Mucosa of descending colon (tissue), 3 donors: ENCODE data around the gene ERBB4. TPM values are rescaled to one million over a fixed set of nuclear protein-coding genes. Genes with fewer than 3 reads are reported as not detected.

ENCODE experiments used
- ATAC-seq: fragments of 200-7000 bp; cut with Tn5 transposase; one replicate; pipeline ENCODE4 v1.9.1; 2020; ENCODE audit warnings: mild to moderate bottlenecking, moderate library complexity
- DNase-seq, 3 donors: peaks; one replicate each; pipeline ENCODE4 v3.0.0-alpha.2; 2020
- H3K36me3 ChIP-seq: fragments of 200-600 bp; one replicate; pipeline ENCODE4 v1.8.0; 2021; ENCODE audit warnings: low read depth, mild to moderate bottlenecking
- H3K4me1 ChIP-seq: fragments of 200-600 bp; one replicate; pipeline ENCODE4 v1.8.0; 2021; ENCODE audit warnings: low read depth, mild to moderate bottlenecking
- H3K4me3 ChIP-seq: fragments of 200-600 bp; one replicate; pipeline ENCODE4 v1.8.0; 2021; ENCODE audit warnings: mild to moderate bottlenecking
- H3K9me3 ChIP-seq: fragments of 200-600 bp; one replicate; pipeline ENCODE4 v1.8.0; 2021; ENCODE audit warnings: mild to moderate bottlenecking
- CTCF ChIP-seq: fragments of 200-600 bp; IDR thresholded peaks from one replicate; pipeline ENCODE4 v1.8.0; 2022; ENCODE audit warnings: antibody characterized with exemption, mild to moderate bottlenecking
- intact Hi-C, 2 donors: fragments of 100-400 bp; cut with DNase I in 1 of 2; cut with micrococcal nuclease in 1 of 2; formaldehyde crosslinking; loops; one replicate each; pipeline versions ENCODE4 v1.11.0 to v1.11.1; 2022; cut with DNase I, micrococcal nuclease
- total RNA-seq, 3 donors: library from RNA; stranded (reverse); fragmentation: NEBNext Ultra II Directional in 2 of 3; extraction: Animal tissue kit (Norgen Biotek cat#: 25700) in 2 of 3; gene quantifications; one replicate each; pipeline versions ENCODE4 v1.2.1 to v1.2.4, GENCODE V29; 2021 to 2023
- donor health status: DM: no; HTN: no; CAD: no; lungs with moderate emphysema.
- donor health status: DM: no; HTN: no; CAD: no.
- donor health status: DM: no; HTN: yes; CAD: no.

The ERBB4 gene
- total RNA-seq, 3 donors from 2014 or later, result 0.05 to 0.25 TPM; not detected in 1

GRCh38 chr2:212406716-212407115 lies 131.9 kb downstream of the ERBB4 start:
- DNase-seq, result no peak
- no peak for TF ChIP-seq CTCF
- Histone ChIP-seq H3K4me1 (no peaks in the 10 kb centered on the region), H3K9me3 (no peaks in the 10 kb centered on the region), H3K4me3 (no peak overlapping the region), H3K36me3 (no peaks in the 10 kb centered on the region)
- no peak for ATAC-seq
- intact Hi-C loops, result no loop called here

- TF ChIP-seq CTCF, result no peak
- no peak for DNase-seq
- Histone ChIP-seq H3K9me3 (no peaks in the 10 kb centered on the region), H3K4me3 (no peak overlapping the region), H3K36me3 (no peaks in the 10 kb centered on the region), H3K4me1 (no peaks in the 10 kb centered on the region)
- intact Hi-C loops, result no loop called here
- no peak for ATAC-seq
Observed at GRCh38 chr2:212402316-212402715, 136.3 kb downstream of the ERBB4 start.

- ATAC-seq, result no peak
- Histone ChIP-seq H3K9me3 (no peaks in the 10 kb centered on the region), H3K4me1 (no peaks in the 10 kb centered on the region), H3K36me3 (no peaks in the 10 kb centered on the region), H3K4me3 (no peak overlapping the region)
- DNase-seq, result no peak
- intact Hi-C loops, result no loop called here
- no peak for TF ChIP-seq CTCF
Observed at GRCh38 chr2:212398316-212398715, 140.3 kb downstream of the ERBB4 start.

- H3K36me3 ChIP-seq, result no peaks in the 10 kb centered on the region
- no peaks in the 10 kb centered on the region for H3K4me1 ChIP-seq
- no peak for ATAC-seq
- no peaks in the 10 kb centered on the region for H3K9me3 ChIP-seq
- no peak for DNase-seq
- no peak overlapping the region for H3K4me3 ChIP-seq
- no peak for TF ChIP-seq CTCF
- intact Hi-C loops, result no loop called here
Observed at GRCh38 chr2:212392544-212392943, 146.1 kb downstream of the ERBB4 start.

- Histone ChIP-seq H3K9me3 (no peaks in the 10 kb centered on the region), H3K4me1 (no peaks in the 10 kb centered on the region), H3K36me3 (no peaks in the 10 kb centered on the region), H3K4me3 (no peak overlapping the region)
- no peak for DNase-seq
- ATAC-seq, result no peak
- intact Hi-C loops, result no loop called here
- TF ChIP-seq CTCF, result no peak
Observed at GRCh38 chr2:212392043-212392442, 146.6 kb downstream of the ERBB4 start.

GRCh38 chr2:212387146-212387545 lies 151.5 kb downstream of the ERBB4 start:
- Histone ChIP-seq H3K4me3 (no peak overlapping the region), H3K36me3 (no peaks in the 10 kb centered on the region), H3K4me1 (no peaks in the 10 kb centered on the region), H3K9me3 (no peaks in the 10 kb centered on the region)
- DNase-seq, result no peak
- no peak for TF ChIP-seq CTCF
- no peak for ATAC-seq
- intact Hi-C loops, result no loop called here
